ENCODE data around the gene IRX4.

- TF ChIP-seq MAX (IDR thresholded peaks at IDR 0.05) (no peak), EP300 (IDR thresholded peaks at IDR 0.05; ENCODE audit: borderline replicate concordance) (no peak), TAF1 (IDR thresholded peaks at IDR 0.05; ENCODE audit: low read depth) (no peak), RAD21 (IDR thresholded peaks at IDR 0.05; ENCODE audit: low read depth) (no peak), CEBPB (IDR thresholded peaks at IDR 0.05) (no peak), FOXM1 (IDR thresholded peaks at IDR 0.05; ENCODE audit: borderline replicate concordance, low read depth) (no peak)
Measured at GRCh38 chr5:1893754-1894153, 11.0 kb upstream of the IRX4 start.
